Measurements from ENCODE around the gene YAP1.

YAP1 gene

GRCh38 chr11:102117472-102118113 lies 7.3 kb downstream of the YAP1 start:
- DNase-seq, result no peak

GRCh38 chr11:102118937-102119336 lies 8.7 kb downstream of the YAP1 start:
- DNase-seq, result no peak

GRCh38 chr11:102119997-102120396 lies 9.8 kb downstream of the YAP1 start:
- DNase-seq, result no peak

- no peak for DNase-seq
These were observed 10.3 kb downstream of the YAP1 start for GRCh38 chr11:102120437-102120973.

- DNase-seq, result no peak
These were observed 11.1 kb downstream of the YAP1 start for GRCh38 chr11:102121329-102121728.

GRCh38 chr11:102134597-102134996 lies 24.4 kb downstream of the YAP1 start:
- no peak for DNase-seq

- no peak for DNase-seq
These were observed 25.0 kb downstream of the YAP1 start for GRCh38 chr11:102135256-102135655.

GRCh38 chr11:102138223-102138622 lies 28.0 kb downstream of the YAP1 start:
- no peak for DNase-seq

- DNase-seq, result no peak
These were observed 28.4 kb downstream of the YAP1 start for GRCh38 chr11:102138670-102139069.

GRCh38 chr11:102139081-102139498 lies 28.8 kb downstream of the YAP1 start:
- no peak for DNase-seq

- DNase-seq, result no peak
These were observed 32.1 kb downstream of the YAP1 start for GRCh38 chr11:102142333-102142732.

- no peak for DNase-seq
These were observed 33.6 kb downstream of the YAP1 start for GRCh38 chr11:102143867-102144266.

GRCh38 chr11:102144357-102145355 lies 34.4 kb downstream of the YAP1 start:
- DNase-seq, result no peak

GRCh38 chr11:102147015-102147414 lies 36.8 kb downstream of the YAP1 start:
- no peak for DNase-seq

GRCh38 chr11:102147632-102148031 lies 37.4 kb downstream of the YAP1 start:
- no peak for DNase-seq

- DNase-seq, result no peak
These were observed 37.8 kb downstream of the YAP1 start for GRCh38 chr11:102148059-102148458.

GRCh38 chr11:102151784-102152525 lies 41.7 kb downstream of the YAP1 start:
- no peak for DNase-seq

- no peak for DNase-seq
These were observed 42.8 kb downstream of the YAP1 start for GRCh38 chr11:102153082-102153481.

- DNase-seq, result no peak
These were observed 44.6 kb downstream of the YAP1 start for GRCh38 chr11:102154806-102155205.

GRCh38 chr11:102155676-102156075 lies 45.4 kb downstream of the YAP1 start:
- no peak for DNase-seq

GRCh38 chr11:102157219-102157618 lies 47.0 kb downstream of the YAP1 start:
- DNase-seq, result no peak

GRCh38 chr11:102158164-102158735 lies 48.0 kb downstream of the YAP1 start:
- DNase-seq, result no peak

- DNase-seq, result no peak
These were observed 53.1 kb downstream of the YAP1 start for GRCh38 chr11:102163368-102163767.
